GM19397 (cell line): ENCODE results near the gene BICD1.
A peak's percentile ranks its signal among the peaks of the same experiment; 100 is the strongest.

Source experiments
- ATAC-seq: cut with Tn5 transposase; IDR thresholded peaks from one replicate; pipeline ENCODE4 v1.9.1; 2021; ENCODE audit warnings: mild to moderate bottlenecking, moderate library complexity; ENCODE audit not compliant: unreplicated experiment

The BICD1 gene

GRCh38 chr12:32100888-32101287 lies 5.8 kb upstream of the BICD1 start:
- no peak for ATAC-seq

GRCh38 chr12:32102234-32102633 lies 4.4 kb upstream of the BICD1 start:
- no peak for ATAC-seq

GRCh38 chr12:32104572-32105355 lies 1.9 kb upstream of the BICD1 start:
- no peak for ATAC-seq

- ATAC-seq = no peak
These were observed 596 bp upstream of the BICD1 start for GRCh38 chr12:32105986-32106516.

GRCh38 chr12:32107359-32108267 lies 966 bp downstream of the BICD1 start:
- ATAC-seq = peak; percentile 1

GRCh38 chr12:32108787-32109186 lies 2.1 kb downstream of the BICD1 start:
- ATAC-seq = no peak

GRCh38 chr12:32110417-32110816 lies 3.8 kb downstream of the BICD1 start:
- ATAC-seq = no peak

- ATAC-seq = no peak
These were observed 4.3 kb downstream of the BICD1 start for GRCh38 chr12:32110942-32111341.

GRCh38 chr12:32115404-32116104 lies 8.9 kb downstream of the BICD1 start:
- no peak for ATAC-seq

- no peak for ATAC-seq
These were observed 10.2 kb downstream of the BICD1 start for GRCh38 chr12:32116897-32117296.

GRCh38 chr12:32117316-32117715 lies 10.7 kb downstream of the BICD1 start:
- ATAC-seq = no peak

- no peak for ATAC-seq
These were observed 12.2 kb downstream of the BICD1 start for GRCh38 chr12:32118806-32119205.

- ATAC-seq = peak; percentile 68
These were observed 13.8 kb downstream of the BICD1 start for GRCh38 chr12:32120419-32120818.

GRCh38 chr12:32124637-32125036 lies 18.0 kb downstream of the BICD1 start:
- ATAC-seq = no peak

- ATAC-seq = no peak
These were observed 18.9 kb downstream of the BICD1 start for GRCh38 chr12:32125455-32126084.

GRCh38 chr12:32126720-32127119 lies 20.1 kb downstream of the BICD1 start:
- ATAC-seq = no peak

GRCh38 chr12:32131666-32132065 lies 25.0 kb downstream of the BICD1 start:
- ATAC-seq = no peak

- peak; percentile 59 for ATAC-seq
These were observed 27.6 kb downstream of the BICD1 start for GRCh38 chr12:32134101-32134888.

- no peak for ATAC-seq
These were observed 29.3 kb downstream of the BICD1 start for GRCh38 chr12:32135967-32136366.

- no peak for ATAC-seq
These were observed 29.8 kb downstream of the BICD1 start for GRCh38 chr12:32136404-32136803.
